GM10248 (cell line): ENCODE measurements around the gene PRLR.

Source experiments
- CTCF ChIA-PET: fragments of 300-600 bp; sonication (Branson Sonifier 250); formaldehyde crosslinking; extraction: SDS; loops from one replicate; lab custom pipeline; 2021; ENCODE audit warnings: antibody characterized with exemption; lab: Yijun Ruan, JAX
- POLR2A ChIA-PET: fragments of 350-650 bp; sonication (Branson Sonifier 250); formaldehyde crosslinking; extraction: SDS; loops from one replicate; lab custom pipeline; 2020; ENCODE audit warnings: antibody characterized with exemption; lab: Yijun Ruan, JAX
- DNase-seq: peaks from one replicate; pipeline ENCODE4 v3.0.0; 2012; ENCODE audit errors: extremely low spot score
- TF ChIP-seq, protein P1 (sequence below): IDR thresholded peaks from 2 replicates; pipeline ENCODE4 v1.5.1; 2012; ENCODE audit warnings: mild to moderate bottlenecking, low read depth; ENCODE audit errors: extremely low read depth, missing control alignments, control extremely low read depth

Gene PRLR

DNA sequence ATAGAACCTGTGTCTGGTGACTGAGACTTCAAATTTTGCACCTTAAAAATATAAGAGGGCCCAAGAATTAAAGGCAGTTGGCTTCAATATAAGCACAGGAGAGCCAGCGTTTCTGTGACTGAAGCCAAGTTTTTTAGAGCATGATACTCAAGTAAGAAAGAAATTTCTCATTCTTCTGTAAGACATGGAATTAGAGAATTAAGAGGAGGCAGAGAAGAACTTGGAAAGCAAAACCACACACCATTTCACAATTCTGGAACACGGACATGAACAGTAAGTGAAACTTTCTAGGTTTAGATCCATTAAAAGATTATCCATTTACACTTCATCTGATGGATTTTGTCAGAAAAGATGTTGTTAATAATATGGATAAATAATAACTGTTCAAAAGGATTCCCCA, 173.6 kb downstream of the PRLR start:
- no peak for DNase-seq
- ChIA-PET CTCF (no interaction called here), POLR2A (no interaction called here)
- TF ChIP-seq, protein P1, sequence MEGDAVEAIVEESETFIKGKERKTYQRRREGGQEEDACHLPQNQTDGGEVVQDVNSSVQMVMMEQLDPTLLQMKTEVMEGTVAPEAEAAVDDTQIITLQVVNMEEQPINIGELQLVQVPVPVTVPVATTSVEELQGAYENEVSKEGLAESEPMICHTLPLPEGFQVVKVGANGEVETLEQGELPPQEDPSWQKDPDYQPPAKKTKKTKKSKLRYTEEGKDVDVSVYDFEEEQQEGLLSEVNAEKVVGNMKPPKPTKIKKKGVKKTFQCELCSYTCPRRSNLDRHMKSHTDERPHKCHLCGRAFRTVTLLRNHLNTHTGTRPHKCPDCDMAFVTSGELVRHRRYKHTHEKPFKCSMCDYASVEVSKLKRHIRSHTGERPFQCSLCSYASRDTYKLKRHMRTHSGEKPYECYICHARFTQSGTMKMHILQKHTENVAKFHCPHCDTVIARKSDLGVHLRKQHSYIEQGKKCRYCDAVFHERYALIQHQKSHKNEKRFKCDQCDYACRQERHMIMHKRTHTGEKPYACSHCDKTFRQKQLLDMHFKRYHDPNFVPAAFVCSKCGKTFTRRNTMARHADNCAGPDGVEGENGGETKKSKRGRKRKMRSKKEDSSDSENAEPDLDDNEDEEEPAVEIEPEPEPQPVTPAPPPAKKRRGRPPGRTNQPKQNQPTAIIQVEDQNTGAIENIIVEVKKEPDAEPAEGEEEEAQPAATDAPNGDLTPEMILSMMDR, result no peak

DNA sequence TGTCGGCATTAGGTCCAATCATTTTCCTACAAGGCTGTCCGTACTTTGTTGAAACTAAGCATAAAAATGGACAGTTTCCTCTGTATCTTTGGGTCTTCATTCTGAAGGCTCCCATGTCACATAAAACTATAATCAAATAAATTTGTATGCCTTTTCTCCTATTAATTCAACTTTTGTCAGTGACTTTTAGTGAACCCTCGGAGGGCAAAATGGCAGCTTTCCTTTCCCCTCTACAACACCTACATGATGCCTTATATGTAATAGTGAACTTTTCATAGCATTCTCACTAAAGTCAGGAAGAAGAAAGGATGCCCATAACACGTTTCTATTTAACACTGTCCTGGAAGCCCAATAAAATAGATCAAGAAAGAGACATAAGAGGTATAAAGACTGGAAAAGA, 177.4 kb downstream of the PRLR start:
- CTCF ChIA-PET, result interaction anchor here (1.2 kb wide), 1 partner anchor 11 kb away, joined by 3 read pairs; no protein-coding TSS in a partner anchor
- DNase-seq, result no peak
- TF ChIP-seq, protein P1, result no peak
- POLR2A ChIA-PET, result no interaction called here

DNA sequence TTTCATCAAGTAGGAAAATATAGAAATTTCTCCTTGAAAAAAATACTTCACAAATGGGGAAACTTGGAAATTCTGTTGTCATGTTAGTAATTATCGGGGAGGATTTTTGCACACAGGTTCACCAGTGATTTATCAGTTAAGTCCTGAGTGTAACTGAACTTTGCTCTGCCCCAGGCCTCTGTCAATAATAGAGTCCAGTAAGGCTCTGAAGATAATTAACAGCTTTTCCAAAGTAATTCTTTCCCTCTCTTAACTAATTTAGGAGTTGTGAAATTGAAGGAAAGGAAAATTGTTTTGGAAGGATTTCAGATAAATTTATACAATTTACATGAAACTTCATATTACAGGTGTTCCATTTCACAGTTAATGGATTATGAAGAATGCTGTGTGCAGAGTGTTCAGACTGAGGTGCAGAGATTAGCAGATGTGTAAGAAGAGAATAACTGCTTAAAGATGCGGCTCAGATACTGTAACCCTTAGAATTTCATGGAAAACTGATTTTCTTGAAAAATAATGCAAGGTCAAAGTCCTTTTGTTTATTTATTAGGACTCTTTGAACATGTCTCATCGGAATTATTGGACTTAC, 179.7 kb downstream of the PRLR start:
- POLR2A ChIA-PET, result no interaction called here
- DNase-seq, result no peak
- TF ChIP-seq, protein P1, result no peak
- CTCF ChIA-PET, result no interaction called here

DNA sequence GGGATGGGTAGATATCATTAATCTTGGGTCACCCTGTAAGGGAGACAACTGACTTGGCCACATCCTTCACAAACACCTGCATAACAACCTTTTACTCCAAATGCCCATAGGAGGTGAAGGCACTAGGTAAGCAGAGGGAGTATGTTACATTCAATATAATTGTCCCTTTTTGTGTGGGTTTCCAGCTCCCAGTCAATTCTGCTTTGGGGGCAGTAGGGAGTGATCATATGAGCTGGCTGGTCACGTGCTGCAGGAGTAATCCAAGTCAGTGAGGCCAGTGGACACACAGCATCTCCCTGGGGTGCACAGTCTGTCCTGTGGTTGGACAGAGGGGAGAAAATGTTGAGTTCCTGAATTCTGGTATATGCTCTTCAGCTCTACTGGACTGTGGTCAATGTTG, 181.4 kb downstream of the PRLR start:
- ChIA-PET CTCF (interaction anchor here (0.8 kb wide), 1 partner anchor 19 kb away, joined by 3 read pairs; no protein-coding TSS in a partner anchor), POLR2A (no interaction called here)
- DNase-seq, result no peak
- TF ChIP-seq, protein P1, result no peak

DNA sequence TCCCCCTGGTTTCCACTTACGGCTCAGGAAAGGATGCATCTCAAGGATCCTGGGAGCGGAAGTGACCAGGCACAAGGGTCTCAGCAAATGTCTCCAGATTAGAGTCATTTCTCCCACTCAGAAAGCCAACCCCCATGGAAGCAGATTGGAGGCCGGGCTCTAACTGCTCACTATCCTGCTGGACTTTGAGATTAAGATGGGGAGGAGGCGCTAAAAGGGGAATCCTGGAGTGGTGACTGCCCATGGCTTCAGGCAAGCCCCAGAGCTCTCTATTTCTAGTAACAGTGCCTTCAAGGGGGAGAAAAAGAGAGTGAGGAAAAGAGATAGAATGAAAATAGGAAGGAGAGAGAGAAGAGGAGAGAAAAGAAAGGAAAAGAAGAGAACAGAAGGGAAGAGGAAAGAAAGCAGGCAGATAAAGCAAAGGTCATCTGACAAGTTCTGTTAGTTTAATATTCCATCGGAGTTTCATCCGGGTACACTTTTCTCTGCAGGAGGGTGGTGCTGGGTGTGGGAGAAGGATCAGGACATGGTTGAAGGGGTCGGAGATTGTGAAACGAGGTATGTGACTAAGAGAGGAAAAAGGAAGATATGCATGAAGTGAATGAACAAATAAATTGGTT, 182.4 kb downstream of the PRLR start, which contains the start of gene AGXT2:
AGXT2 (minus strand) TSS at position 165 of the 620 bp plus-strand sequence; CDS start at position 108, 57 bp downstream.
- ChIA-PET CTCF (interaction anchor here (0.8 kb wide), 1 partner anchor 20 kb away, joined by 3 read pairs; no protein-coding TSS in a partner anchor), POLR2A (no interaction called here)
- TF ChIP-seq, protein P1, result no peak
- DNase-seq, result no peak

DNA sequence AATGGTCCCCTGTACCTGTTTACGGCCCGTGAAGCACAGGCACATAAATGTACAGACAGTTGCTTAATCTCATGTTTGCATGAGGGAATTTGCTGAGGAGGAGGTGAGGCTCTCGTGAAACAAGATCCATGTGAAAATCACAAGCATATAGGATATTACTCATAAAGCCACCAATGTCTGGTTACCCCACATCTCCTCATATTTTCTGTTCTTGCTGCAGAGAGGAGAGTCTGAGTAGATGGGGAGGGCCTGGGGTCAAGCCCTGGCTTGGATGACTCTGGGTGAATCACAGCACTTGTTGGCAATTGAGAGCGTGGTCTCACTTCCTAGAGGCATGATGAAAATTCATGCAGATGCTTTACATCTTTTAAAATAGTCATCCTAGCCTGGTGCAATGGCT, 183.5 kb downstream of the PRLR start:
- TF ChIP-seq, protein P1, result no peak
- no peak for DNase-seq
- POLR2A ChIA-PET, result no interaction called here
- CTCF ChIA-PET, result no interaction called here
